A673 (cell line): ENCODE measurements around the gene SMOC1. TPM values are rescaled to one million over a fixed set of nuclear protein-coding genes. Genes with fewer than 3 reads are reported as not detected.

Experiments
- BruUV-seq: library from RNA; stranded (reverse); fragments of 400-500 nt; replicated peaks from 2 replicates; lab custom pipeline; 2021; lab: Mats Ljungman, UMichigan
- CTCF ChIA-PET: fragments of 300-600 bp; sonication (Branson Sonifier 250); formaldehyde crosslinking; loops from one replicate; lab custom pipeline; 2022; ENCODE audit warnings: antibody characterized with exemption; lab: Charles Lee
- POLR2A ChIA-PET: fragments of 300-600 bp; sonication (Branson Sonifier 250); formaldehyde crosslinking; loops from one replicate; lab custom pipeline; 2022; ENCODE audit warnings: antibody characterized with exemption; ENCODE audit not compliant: low non-redundant PET; lab: Charles Lee
- DNase-seq: peaks from one replicate; pipeline ENCODE4 v3.0.0-alpha.2; 2015; ENCODE audit warnings: low spot score
- H3K27ac ChIP-seq: fragments of 200-600 bp; sonication (generic); 2 replicates; pipeline ENCODE4 v1.5.1; 2016; ENCODE audit warnings: mixed run types, low read depth, mild to moderate bottlenecking, mixed read lengths, antibody characterized with exemption, low read length; ENCODE audit not compliant: poor library complexity, severe bottlenecking
- H3K27me3 ChIP-seq: fragments of 200-600 bp; sonication (generic); replicated peaks from 2 replicates; pipeline ENCODE4 v1.6.1; 2017; ENCODE audit warnings: mixed run types, low read depth, mild to moderate bottlenecking, mixed read lengths, antibody characterized with exemption, low read length; ENCODE audit not compliant: insufficient read depth, poor library complexity
- H3K36me3 ChIP-seq: fragments of 200-600 bp; sonication (generic); 2 replicates; pipeline ENCODE4 v1.6.1; 2016; ENCODE audit warnings: mixed run types, mild to moderate bottlenecking, mixed read lengths, antibody characterized with exemption, low read length; ENCODE audit not compliant: insufficient read depth, poor library complexity, severe bottlenecking
- H3K4me1 ChIP-seq: fragments of 200-600 bp; sonication (generic); 2 replicates; pipeline ENCODE4 v1.6.1; 2017; ENCODE audit warnings: mixed run types, mild to moderate bottlenecking, mixed read lengths, antibody characterized with exemption, low read length; ENCODE audit not compliant: insufficient read depth, poor library complexity, severe bottlenecking
- H3K4me3 ChIP-seq: fragments of 200-600 bp; sonication (generic); 2 replicates; pipeline ENCODE4 v1.5.1; 2016; ENCODE audit warnings: low read depth, mixed run types, mild to moderate bottlenecking, mixed read lengths, low read length; ENCODE audit not compliant: poor library complexity, severe bottlenecking
- H3K9me3 ChIP-seq: fragments of 200-600 bp; sonication (generic); 2 replicates; pipeline ENCODE4 v1.6.1; 2016; ENCODE audit warnings: mixed run types, low read depth, mild to moderate bottlenecking, mixed read lengths, antibody characterized with exemption, low read length; ENCODE audit not compliant: poor library complexity, severe bottlenecking
- EZH2 ChIP-seq: fragments of 200-600 bp; sonication (generic); IDR thresholded peaks from 2 replicates; pipeline ENCODE4 v1.6.1; 2017; ENCODE audit warnings: borderline replicate concordance, low read depth, mild to moderate bottlenecking, mixed read lengths, antibody characterized with exemption, low read length; ENCODE audit not compliant: poor library complexity, severe bottlenecking
- intact Hi-C: fragments of 100-400 bp; cut with micrococcal nuclease; formaldehyde crosslinking; loops from one replicate; pipeline ENCODE4 v1.10.0; 2022; ENCODE audit not compliant: unreplicated experiment
- total RNA-seq: library from RNA; stranded (reverse); gene quantifications from 2 replicates; pipeline ENCODE4 v1.2.3, GENCODE V29; 2021
- TF ChIP-seq, protein P1 (sequence below): fragments of 300-800, 200-600 bp; sonication (generic); conservative IDR thresholded peaks from 2 replicates; pipeline ENCODE4 v1.5.1; 2017; ENCODE audit warnings: low read depth, mild to moderate bottlenecking, antibody characterized with exemption, low read length, moderate library complexity, mixed read lengths

Gene SMOC1
- total RNA-seq, 1 experiment from 2014 or later, result not detected

DNA sequence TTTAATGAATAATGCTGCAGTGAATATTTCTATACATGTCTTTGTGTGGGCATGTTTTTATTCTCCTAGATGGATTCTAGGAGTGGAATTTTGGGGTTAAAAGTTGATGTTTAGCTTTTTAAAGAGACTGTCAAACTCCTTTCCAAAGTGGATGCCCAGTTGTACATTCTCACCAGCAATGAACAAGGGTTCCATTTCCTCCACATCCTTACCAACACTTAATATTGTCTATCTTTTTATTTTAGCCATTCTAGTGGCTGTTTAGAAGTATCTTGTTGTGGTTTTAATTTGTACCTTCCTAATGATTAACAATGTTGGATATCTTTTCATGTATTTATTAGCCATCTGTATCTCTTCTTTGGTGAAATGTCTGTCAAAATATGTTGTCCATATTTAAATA, 109.8 kb downstream of the SMOC1 start:
- CTCF ChIA-PET, result no interaction called here
- no peaks in the 10 kb centered on the region for H3K4me1 ChIP-seq

DNA sequence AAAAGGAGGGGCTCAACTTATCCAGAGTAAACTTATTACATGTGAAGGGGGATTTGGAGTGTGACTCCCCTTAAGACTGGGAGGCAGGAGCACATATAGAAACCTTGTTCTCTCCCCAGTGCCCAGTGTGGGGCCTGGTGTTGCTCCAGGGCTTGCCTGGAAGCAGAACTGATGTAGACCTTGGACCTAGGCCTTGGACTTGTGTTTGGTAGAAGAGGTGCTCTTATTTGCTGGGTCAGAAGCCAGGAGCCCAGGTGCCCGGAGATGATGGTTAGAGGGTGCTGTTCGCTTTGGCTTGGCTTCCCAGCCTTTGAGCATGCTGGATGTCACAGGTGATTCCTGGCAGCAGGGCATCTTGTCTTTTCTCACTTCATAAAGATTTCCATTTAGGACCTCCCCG, 110.4 kb downstream of the SMOC1 start:
- Histone ChIP-seq H3K36me3 (no peaks in the 10 kb centered on the region), H3K27ac (no peak overlapping the region), H3K9me3 (no peaks in the 10 kb centered on the region), H3K4me1 (no peaks in the 10 kb centered on the region), H3K4me3 (no peak overlapping the region), H3K27me3 (peaks cover 82% of the 10 kb centered on the region)
- ChIA-PET POLR2A (no interaction called here), CTCF (no interaction called here)
- no peak for DNase-seq
- no TSS peak for BruUV-seq
- intact Hi-C loops, result no loop called here
- no peak for TF ChIP-seq EZH2
- TF ChIP-seq, protein P1, sequence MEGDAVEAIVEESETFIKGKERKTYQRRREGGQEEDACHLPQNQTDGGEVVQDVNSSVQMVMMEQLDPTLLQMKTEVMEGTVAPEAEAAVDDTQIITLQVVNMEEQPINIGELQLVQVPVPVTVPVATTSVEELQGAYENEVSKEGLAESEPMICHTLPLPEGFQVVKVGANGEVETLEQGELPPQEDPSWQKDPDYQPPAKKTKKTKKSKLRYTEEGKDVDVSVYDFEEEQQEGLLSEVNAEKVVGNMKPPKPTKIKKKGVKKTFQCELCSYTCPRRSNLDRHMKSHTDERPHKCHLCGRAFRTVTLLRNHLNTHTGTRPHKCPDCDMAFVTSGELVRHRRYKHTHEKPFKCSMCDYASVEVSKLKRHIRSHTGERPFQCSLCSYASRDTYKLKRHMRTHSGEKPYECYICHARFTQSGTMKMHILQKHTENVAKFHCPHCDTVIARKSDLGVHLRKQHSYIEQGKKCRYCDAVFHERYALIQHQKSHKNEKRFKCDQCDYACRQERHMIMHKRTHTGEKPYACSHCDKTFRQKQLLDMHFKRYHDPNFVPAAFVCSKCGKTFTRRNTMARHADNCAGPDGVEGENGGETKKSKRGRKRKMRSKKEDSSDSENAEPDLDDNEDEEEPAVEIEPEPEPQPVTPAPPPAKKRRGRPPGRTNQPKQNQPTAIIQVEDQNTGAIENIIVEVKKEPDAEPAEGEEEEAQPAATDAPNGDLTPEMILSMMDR, result no peak

More for the DNA sequence above, 109.8 kb downstream of the SMOC1 start:
- TF ChIP-seq, protein P1, result no peak
- TF ChIP-seq EZH2, result no peak
- Histone ChIP-seq H3K27ac (no peak overlapping the region), H3K4me3 (no peak overlapping the region), H3K9me3 (no peaks in the 10 kb centered on the region), H3K27me3 (peaks cover 76% of the 10 kb centered on the region), H3K36me3 (no peaks in the 10 kb centered on the region)
- intact Hi-C loops, result no loop called here
- no TSS peak for BruUV-seq
- no peak for DNase-seq
- POLR2A ChIA-PET, result no interaction called here

DNA sequence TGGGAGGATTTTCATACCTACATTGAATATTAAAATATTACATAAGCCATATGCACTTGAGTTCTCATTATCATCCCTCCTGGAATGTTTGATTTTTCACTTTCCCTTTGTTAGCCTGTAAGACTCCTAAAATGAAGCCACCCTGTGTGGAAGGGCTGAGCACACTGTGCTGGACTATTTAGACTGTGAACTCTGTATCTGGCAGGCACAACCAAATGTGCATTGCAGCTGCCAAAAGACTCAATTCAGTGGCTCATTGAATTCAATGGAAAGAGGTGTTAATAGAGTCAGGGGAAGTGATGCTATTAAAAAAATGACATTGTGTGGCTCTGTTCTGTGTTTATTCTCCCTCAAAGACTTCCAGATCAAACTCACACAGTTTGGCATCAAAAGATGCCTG, 111.1 kb downstream of the SMOC1 start:
- H3K36me3 ChIP-seq, result no peaks in the 10 kb centered on the region
- H3K4me3 ChIP-seq, result no peak overlapping the region
- CTCF ChIA-PET, result no interaction called here
- no peak for DNase-seq
- no peaks in the 10 kb centered on the region for H3K9me3 ChIP-seq
- no peaks in the 10 kb centered on the region for H3K4me1 ChIP-seq
- H3K27ac ChIP-seq, result no peak overlapping the region
- intact Hi-C loops, result no loop called here
- no TSS peak for BruUV-seq
- TF ChIP-seq EZH2, result no peak
- TF ChIP-seq, protein P1, result no peak
- POLR2A ChIA-PET, result no interaction called here
- H3K27me3 ChIP-seq, result peaks cover 89% of the 10 kb centered on the region
